Measurements from ENCODE around the gene FUT2.

FUT2 gene

GRCh38 chr19:48668332-48668731 is 27.4 kb upstream of the FUT2 start:
- no peak for ATAC-seq
- no peak for TF ChIP-seq ZNF70 (CRISPR knock-in tag; IDR thresholded peaks at IDR 0.05)
- no peak for TF ChIP-seq TSHZ2 (CRISPR knock-in tag; IDR thresholded peaks at IDR 0.05)
- no peak for TF ChIP-seq CREB5 (CRISPR knock-in tag; IDR thresholded peaks at IDR 0.05; ENCODE audit: low read depth)
- TF ChIP-seq ISL1 (CRISPR knock-in tag; IDR thresholded peaks at IDR 0.05): no peak
- TF ChIP-seq ESRRG (CRISPR knock-in tag; IDR thresholded peaks at IDR 0.05): no peak
- no peak for TF ChIP-seq GLIS3 (CRISPR knock-in tag; IDR thresholded peaks at IDR 0.05)
- no peak for TF ChIP-seq POU6F1 (CRISPR knock-in tag; IDR thresholded peaks at IDR 0.05; ENCODE audit: borderline replicate concordance, low read depth)
- no peak for TF ChIP-seq OSR1 (CRISPR knock-in tag; IDR thresholded peaks at IDR 0.05)
- no peak for TF ChIP-seq ZNF565 (CRISPR knock-in tag; conservative IDR thresholded peaks at IDR 0.05; ENCODE audit: low read depth)
- no peak for TF ChIP-seq TOX (CRISPR knock-in tag; IDR thresholded peaks at IDR 0.05; ENCODE audit: borderline replicate concordance)
- TF ChIP-seq SNAI2 (CRISPR knock-in tag; IDR thresholded peaks at IDR 0.05): no peak

- no peak for ATAC-seq
- TF ChIP-seq POU6F1 (CRISPR knock-in tag; IDR thresholded peaks at IDR 0.05; ENCODE audit: borderline replicate concordance, low read depth) (no peak), CSRNP3 (CRISPR knock-in tag; IDR thresholded peaks at IDR 0.05) (no peak), OSR1 (CRISPR knock-in tag; IDR thresholded peaks at IDR 0.05) (no peak), ZNF70 (CRISPR knock-in tag; IDR thresholded peaks at IDR 0.05) (no peak), RARB (CRISPR knock-in tag; IDR thresholded peaks at IDR 0.05) (no peak), CREB5 (CRISPR knock-in tag; IDR thresholded peaks at IDR 0.05; ENCODE audit: low read depth) (no peak), TCF4 (CRISPR knock-in tag; IDR thresholded peaks at IDR 0.05; ENCODE audit: borderline replicate concordance) (no peak), PPARA (CRISPR knock-in tag; IDR thresholded peaks at IDR 0.05; ENCODE audit: borderline replicate concordance) (no peak)
These were observed 27.0 kb upstream of the FUT2 start for GRCh38 chr19:48668761-48669160.

GRCh38 chr19:48669903-48670668 is 25.7 kb upstream of the FUT2 start:
- no peak for TF ChIP-seq CSDC2 (CRISPR knock-in tag; IDR thresholded peaks at IDR 0.05)
- TF ChIP-seq ZNF70 (CRISPR knock-in tag; IDR thresholded peaks at IDR 0.05): no peak
- no peak for TF ChIP-seq ZC3H10 (CRISPR knock-in tag; IDR thresholded peaks at IDR 0.05)
- TF ChIP-seq POU6F1 (CRISPR knock-in tag; IDR thresholded peaks at IDR 0.05; ENCODE audit: borderline replicate concordance, low read depth): no peak
- no peak for TF ChIP-seq BACH2 (CRISPR knock-in tag; IDR thresholded peaks at IDR 0.05; ENCODE audit: borderline replicate concordance)
- TF ChIP-seq SNAI2 (CRISPR knock-in tag; IDR thresholded peaks at IDR 0.05): no peak
- no peak for ATAC-seq

Measured in SK-N-SH treated with all-trans-retinoic acid at 6 μM for 48 hours (cell line).